GM12873 (cell line): ENCODE measurements around the gene DDRGK1.

ENCODE experiments used
- TF ChIP-seq, protein P1 (sequence below): IDR thresholded peaks from 2 replicates; pipeline ENCODE4 v1.5.1; 2012; ENCODE audit warnings: low read depth, mild to moderate bottlenecking, moderate library complexity, low read length, control low read depth; ENCODE audit not compliant: insufficient read depth; ENCODE audit errors: missing control alignments

The DDRGK1 gene

DNA sequence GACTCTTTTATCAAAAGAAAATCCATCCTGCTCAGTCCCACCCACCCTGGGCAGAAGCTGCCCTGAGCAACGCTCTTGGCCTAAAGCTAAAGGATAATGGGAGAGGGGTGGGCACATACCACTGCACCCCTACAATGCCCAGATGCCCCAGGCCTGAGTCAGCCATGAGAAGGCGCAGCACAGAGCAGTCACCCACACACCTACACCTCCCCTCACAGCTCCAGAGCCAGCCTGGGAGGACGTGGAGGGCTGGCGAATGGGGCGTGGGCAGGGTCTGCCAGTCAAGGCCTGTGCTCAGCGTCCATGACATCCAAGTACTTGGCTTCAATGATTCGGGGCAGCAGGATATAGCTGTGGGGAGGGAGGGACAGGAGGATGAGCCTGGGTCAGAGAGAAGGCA, 23.0 kb upstream of the DDRGK1 start:
- TF ChIP-seq, protein P1, sequence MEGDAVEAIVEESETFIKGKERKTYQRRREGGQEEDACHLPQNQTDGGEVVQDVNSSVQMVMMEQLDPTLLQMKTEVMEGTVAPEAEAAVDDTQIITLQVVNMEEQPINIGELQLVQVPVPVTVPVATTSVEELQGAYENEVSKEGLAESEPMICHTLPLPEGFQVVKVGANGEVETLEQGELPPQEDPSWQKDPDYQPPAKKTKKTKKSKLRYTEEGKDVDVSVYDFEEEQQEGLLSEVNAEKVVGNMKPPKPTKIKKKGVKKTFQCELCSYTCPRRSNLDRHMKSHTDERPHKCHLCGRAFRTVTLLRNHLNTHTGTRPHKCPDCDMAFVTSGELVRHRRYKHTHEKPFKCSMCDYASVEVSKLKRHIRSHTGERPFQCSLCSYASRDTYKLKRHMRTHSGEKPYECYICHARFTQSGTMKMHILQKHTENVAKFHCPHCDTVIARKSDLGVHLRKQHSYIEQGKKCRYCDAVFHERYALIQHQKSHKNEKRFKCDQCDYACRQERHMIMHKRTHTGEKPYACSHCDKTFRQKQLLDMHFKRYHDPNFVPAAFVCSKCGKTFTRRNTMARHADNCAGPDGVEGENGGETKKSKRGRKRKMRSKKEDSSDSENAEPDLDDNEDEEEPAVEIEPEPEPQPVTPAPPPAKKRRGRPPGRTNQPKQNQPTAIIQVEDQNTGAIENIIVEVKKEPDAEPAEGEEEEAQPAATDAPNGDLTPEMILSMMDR = no peak

DNA sequence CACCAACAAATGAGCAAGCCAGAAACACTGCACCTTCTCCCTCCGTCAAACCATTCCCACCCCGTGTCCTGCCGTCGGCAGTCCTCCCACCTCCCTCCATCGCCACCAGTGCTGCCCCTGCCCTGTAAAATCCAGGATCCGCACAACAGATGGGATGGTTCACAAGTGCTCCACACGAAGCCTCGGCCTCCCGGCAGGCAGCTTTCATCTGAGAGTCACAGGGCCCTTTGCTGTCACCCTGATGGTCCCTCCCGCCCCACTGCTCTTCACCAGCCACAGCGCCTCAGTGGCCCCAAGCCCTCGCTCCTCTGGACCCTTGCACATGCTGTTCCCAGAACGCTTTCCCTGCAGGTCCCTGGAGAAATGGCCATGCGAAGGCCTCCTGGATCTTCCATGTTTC, 22.4 kb upstream of the DDRGK1 start:
- TF ChIP-seq, protein P1 = no peak

DNA sequence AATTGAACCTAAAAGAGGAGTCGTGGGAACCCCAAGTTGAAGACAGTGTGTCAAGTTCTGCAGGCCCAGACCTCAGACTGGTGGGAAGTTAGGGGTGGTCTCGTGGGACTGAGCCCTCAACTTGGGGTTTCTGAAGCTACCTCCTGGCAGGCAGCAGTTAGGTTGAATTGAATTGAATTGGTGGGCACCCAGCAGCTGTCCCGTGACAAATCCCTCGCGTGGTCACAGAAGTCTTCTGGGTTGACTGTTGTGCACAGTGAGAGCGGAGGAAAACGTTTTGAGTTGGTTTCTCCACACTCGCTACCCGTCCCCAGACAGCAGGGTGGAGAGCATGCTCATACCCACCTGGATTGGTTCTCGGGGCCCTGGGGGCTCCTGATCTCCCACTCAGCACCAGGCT, 21.6 kb upstream of the DDRGK1 start:
- TF ChIP-seq, protein P1 = no peak

DNA sequence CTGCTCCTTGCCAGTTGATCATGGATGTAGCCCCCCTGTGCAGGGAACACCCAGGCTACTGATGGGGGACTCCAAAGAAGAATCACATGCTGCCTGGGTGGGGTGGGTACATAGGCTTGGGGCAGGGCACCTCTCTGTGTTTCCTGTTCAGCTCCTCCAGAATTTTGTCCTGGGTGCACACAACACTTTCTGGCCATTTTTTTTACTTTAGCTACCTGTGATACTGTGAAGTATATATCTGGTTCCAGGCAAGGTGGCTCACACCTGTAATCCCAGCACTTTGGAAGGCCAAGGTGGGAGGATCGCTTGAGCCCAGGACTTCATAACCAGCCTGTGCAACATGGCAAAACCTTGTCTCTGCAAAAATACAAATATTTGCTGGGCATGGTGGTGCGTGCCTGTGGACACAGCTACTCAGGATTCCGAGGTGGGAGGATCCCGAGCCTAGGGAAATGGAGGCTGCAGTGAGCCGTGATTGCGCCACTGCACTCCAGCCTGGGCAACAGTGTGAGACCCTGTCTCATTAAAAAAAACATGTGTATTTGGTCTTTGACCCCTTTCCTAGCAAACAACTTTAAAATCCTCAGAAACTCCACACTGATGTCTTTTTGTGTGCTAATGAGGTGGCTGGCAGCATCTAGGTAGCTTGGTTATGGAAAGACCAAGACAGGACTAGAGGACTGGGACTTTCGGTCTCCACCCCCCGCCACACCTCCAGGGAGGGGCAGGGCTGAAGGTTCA, 20.4 kb upstream of the DDRGK1 start:
- TF ChIP-seq, protein P1 = no peak

DNA sequence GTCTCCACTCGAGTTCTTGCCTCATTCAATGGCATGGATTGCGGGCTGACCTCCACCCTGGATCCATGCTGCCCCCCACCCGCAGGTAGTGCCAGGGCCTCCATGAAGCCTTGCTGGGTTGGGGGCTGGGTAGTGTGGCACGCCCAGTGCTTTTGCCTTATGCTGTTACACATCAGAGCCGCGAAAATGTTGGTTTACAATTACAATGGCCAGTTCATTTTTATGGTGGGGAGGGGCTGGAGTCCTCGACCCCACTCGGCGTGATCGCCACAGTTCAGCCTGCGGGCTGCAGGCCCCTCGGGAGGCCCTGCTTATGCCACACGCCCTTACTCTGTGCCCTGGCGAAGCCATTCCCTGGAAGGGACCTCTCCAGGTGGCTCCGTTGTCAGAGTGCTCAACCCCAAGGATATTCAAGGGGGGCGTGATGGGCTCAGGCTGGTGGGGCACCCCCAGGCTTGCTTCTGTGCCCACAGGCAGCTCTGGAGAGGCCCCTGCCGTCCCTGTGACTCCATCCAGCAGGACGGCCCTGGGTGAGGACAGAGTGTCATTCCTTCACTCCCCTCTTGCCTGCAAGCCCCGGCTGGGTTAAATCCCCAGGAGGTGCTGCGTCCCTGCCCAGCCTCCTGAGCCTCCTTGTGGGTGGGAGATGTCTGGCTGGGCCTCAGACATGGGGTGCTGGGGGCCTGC, 19.7 kb upstream of the DDRGK1 start:
- TF ChIP-seq, protein P1 = no peak

DNA sequence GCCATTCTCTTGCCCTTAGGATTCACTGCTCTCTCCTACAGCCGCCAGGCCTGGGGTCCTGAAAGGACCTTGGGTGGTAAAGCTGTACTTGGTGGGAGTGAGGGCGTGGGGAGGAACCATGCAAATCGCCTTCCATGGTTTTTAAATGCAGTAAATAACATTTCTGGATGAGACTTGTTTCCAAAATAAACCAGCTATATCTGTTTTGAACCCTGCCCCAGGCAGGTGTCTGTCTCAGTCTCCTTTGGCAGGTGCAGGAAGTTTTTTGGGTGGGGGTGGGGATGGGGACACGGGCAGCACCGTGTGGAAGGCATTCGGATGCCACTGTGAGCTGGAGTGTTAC, 19.1 kb upstream of the DDRGK1 start:
- TF ChIP-seq, protein P1 = no peak

DNA sequence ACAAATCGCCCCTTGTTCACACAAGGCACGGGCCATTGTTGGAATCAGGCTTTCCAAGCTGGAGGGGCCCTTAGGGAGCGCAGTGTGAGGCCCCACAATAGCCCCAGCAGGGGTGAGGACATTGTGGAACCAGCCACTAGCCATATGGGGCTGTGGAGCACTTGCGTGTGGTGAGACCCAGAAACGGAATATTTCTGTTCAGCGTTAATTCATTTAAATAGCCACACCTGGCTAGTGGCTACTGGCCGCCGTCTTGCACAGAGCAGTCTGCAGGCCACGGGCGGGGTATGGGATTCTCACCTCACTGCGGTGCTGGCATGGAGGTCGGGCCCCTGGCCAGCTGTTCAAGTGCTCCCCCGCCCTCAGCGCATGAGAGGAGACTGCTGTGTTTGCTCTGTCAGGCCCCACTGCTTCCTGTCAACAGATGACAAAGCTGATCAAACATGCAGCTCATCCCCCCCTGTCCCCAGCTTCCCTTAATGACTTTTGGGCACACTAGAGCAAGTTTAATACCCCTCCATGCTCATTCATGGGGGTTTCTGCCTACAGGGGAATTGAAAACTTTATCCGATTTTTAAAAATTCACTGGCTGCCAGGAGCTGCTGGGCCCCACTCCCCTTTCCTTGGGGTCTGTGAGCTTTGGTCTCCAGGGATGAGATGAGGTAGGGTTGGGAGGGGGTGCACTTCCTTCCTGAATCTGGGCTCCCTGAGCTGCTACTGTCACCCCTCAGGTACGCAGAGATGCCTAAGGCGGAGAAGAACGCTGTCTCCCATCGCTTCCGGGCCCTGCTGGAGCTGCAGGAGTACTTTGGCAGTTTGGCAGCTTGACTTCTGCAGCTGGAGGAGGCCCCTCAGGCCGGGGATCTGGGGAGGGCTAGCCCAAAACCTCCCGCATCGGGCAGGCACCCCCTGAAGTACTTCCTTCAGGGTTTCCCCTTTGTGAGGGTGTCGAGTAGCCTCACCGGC, 18.4 kb upstream of the DDRGK1 start:
- TF ChIP-seq, protein P1 = no peak
